Right lobe of liver (tissue), 4 donors: ENCODE results near the gene WDR48.

Source experiments
- POLR2A ChIP-seq: fragments of 450-650 bp; IDR thresholded peaks from one replicate; pipeline ENCODE4 v1.6.1; 2017; ENCODE audit warnings: antibody characterized with exemption, mild to moderate bottlenecking
- TF ChIP-seq, protein P1 (sequence below), 4 donors: fragments of 200-600 bp in 3 of 4; fragments of 450-650 bp in 1 of 4; IDR thresholded peaks; one replicate each; pipeline versions ENCODE4 v1.5.1 to v1.8.0; 2016 to 2022; ENCODE audit warnings: antibody characterized with exemption in 4 of 4, mild to moderate bottlenecking in 2 of 4
- donor health status: DM: no; HTN: no; CAD: no.
- donor health status: DM: no; HTN: no; CAD: no.
- donor health status: DM: no; HTN: yes; CAD: no.

- TF ChIP-seq, protein P1, sequence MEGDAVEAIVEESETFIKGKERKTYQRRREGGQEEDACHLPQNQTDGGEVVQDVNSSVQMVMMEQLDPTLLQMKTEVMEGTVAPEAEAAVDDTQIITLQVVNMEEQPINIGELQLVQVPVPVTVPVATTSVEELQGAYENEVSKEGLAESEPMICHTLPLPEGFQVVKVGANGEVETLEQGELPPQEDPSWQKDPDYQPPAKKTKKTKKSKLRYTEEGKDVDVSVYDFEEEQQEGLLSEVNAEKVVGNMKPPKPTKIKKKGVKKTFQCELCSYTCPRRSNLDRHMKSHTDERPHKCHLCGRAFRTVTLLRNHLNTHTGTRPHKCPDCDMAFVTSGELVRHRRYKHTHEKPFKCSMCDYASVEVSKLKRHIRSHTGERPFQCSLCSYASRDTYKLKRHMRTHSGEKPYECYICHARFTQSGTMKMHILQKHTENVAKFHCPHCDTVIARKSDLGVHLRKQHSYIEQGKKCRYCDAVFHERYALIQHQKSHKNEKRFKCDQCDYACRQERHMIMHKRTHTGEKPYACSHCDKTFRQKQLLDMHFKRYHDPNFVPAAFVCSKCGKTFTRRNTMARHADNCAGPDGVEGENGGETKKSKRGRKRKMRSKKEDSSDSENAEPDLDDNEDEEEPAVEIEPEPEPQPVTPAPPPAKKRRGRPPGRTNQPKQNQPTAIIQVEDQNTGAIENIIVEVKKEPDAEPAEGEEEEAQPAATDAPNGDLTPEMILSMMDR (IDR thresholded peaks at IDR 0.05) = peak in 2 of 4 donors; percentile 5 to 7
- peak; percentile 84 for TF ChIP-seq POLR2A
Measured at GRCh38 chr3:39107388-39108199, 55.8 kb downstream of the WDR48 start, which contains the start of the genes GORASP1 and TTC21A.
